Keratinocyte (primary cell): ENCODE measurements around the gene MBLAC1.

ENCODE experiments used
- EZH2 ChIP-seq: IDR thresholded peaks from one replicate; pipeline ENCODE4 v1.6.1; 2012; ENCODE audit warnings: inconsistent platforms, mild to moderate bottlenecking, low read length, moderate library complexity
- TF ChIP-seq, protein P1 (sequence below), 3 experiments: IDR thresholded peaks in 1 of 3; conservative IDR thresholded peaks in 1 of 3; optimal IDR thresholded peaks in 1 of 3; 2 replicates in 2 of 3; 3 replicates in 1 of 3; pipeline versions ENCODE3 to v1.5.1; 2011; ENCODE audit warnings: low read length in 3 of 3, mild to moderate bottlenecking in 3 of 3, moderate library complexity in 2 of 3, control low read depth in 1 of 3, inconsistent platforms in 1 of 3; ENCODE audit not compliant: insufficient read depth in 2 of 3; ENCODE audit errors: extremely low read depth in 1 of 3

DNA sequence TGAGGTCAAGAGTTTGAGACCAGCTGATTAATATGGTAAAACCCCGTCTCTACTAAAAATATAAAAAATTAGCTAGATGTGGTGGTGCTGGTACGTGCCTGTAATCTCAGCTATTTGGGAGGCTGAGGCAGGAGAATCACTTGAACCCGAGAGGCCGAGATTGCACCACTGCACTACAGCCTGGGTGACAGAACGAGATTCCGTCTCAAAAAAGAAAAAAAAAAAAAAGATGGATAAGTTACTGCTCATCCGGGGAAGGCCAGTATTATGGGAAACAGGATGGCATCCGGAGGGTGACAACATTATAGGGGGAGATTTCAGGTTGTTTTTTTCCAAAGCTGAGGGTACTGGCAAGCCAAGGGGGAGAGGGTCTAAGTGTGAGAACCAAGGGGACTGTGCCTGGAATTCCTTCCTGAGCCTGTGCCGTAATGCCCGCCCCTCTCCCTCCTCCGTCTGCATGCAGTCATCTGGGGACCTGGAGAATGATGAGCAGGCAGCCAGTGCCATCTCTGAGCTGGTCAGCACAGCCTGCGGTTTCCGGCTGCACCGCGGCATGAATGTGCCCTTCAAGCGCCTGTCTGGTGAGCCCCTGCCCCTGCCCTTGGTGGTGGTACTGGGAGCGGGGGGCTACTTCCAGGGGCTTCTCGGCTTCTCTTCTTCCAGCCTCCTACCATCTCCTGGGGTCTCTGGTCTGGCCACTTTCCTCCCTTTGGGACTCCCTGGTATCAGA is 26.3 kb downstream of the MBLAC1 start:
- TF ChIP-seq, protein P1, sequence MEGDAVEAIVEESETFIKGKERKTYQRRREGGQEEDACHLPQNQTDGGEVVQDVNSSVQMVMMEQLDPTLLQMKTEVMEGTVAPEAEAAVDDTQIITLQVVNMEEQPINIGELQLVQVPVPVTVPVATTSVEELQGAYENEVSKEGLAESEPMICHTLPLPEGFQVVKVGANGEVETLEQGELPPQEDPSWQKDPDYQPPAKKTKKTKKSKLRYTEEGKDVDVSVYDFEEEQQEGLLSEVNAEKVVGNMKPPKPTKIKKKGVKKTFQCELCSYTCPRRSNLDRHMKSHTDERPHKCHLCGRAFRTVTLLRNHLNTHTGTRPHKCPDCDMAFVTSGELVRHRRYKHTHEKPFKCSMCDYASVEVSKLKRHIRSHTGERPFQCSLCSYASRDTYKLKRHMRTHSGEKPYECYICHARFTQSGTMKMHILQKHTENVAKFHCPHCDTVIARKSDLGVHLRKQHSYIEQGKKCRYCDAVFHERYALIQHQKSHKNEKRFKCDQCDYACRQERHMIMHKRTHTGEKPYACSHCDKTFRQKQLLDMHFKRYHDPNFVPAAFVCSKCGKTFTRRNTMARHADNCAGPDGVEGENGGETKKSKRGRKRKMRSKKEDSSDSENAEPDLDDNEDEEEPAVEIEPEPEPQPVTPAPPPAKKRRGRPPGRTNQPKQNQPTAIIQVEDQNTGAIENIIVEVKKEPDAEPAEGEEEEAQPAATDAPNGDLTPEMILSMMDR (optimal IDR thresholded peaks at IDR 0.05 in 1 of 3, IDR thresholded peaks at IDR 0.05 in 1 of 3, conservative IDR thresholded peaks at IDR 0.05 in 1 of 3; ENCODE audit: extremely low read depth in 1 of 3, insufficient read depth in 2 of 3, low read length in 3 of 3) = no peak
- no peak for TF ChIP-seq EZH2
